Liver (tissue), 9 donors: ENCODE data around the gene PTMA. TPM values are rescaled to one million over a fixed set of nuclear protein-coding genes. Genes with fewer than 3 reads are reported as not detected.
"Not testable (repeated sequence)": the region's sequence is repeated elsewhere in the genome, so short reads cannot be mapped to it uniquely, and the experiment has no call there.

Experiments used
- DNase-seq: peaks from one replicate; pipeline ENCODE4 v3.0.0-alpha.2; 2017; ENCODE audit warnings: low spot score
- H3K27ac ChIP-seq, 2 donors: one replicate each; pipeline ENCODE4 v1.7.0; 2013; ENCODE audit warnings: inconsistent platforms in 2 of 2, low read length in 2 of 2, control low read depth in 1 of 2, low read depth in 1 of 2, mild to moderate bottlenecking in 1 of 2
- H3K27me3 ChIP-seq, 4 donors: one replicate each; pipeline versions ENCODE4 v1.6.1 to v1.7.0; 2013; ENCODE audit warnings: low read length in 3 of 4, inconsistent platforms in 1 of 4, mild to moderate bottlenecking in 1 of 4, moderate library complexity in 1 of 4; ENCODE audit not compliant: control insufficient read depth in 4 of 4, insufficient read depth in 4 of 4
- H3K36me3 ChIP-seq, 4 donors: one replicate each; pipeline versions ENCODE4 v1.6.1 to v1.7.0; 2013; ENCODE audit warnings: low read length in 3 of 4, mild to moderate bottlenecking in 3 of 4, low read depth in 1 of 4, moderate library complexity in 1 of 4; ENCODE audit not compliant: control insufficient read depth in 4 of 4, insufficient read depth in 3 of 4
- H3K4me1 ChIP-seq, 4 donors: one replicate each; pipeline versions ENCODE4 v1.6.1 to v1.7.0; 2013; ENCODE audit warnings: low read length in 3 of 4, mild to moderate bottlenecking in 3 of 4, moderate library complexity in 1 of 4; ENCODE audit not compliant: control insufficient read depth in 4 of 4, insufficient read depth in 4 of 4
- H3K4me3 ChIP-seq, 3 donors: one replicate each; pipeline versions ENCODE4 v1.6.1 to v1.7.0; 2013; ENCODE audit warnings: low read length in 3 of 3, control low read depth in 1 of 3, low read depth in 1 of 3, mild to moderate bottlenecking in 1 of 3
- H3K9ac ChIP-seq, 2 donors: one replicate each; pipeline ENCODE4 v1.7.0; 2013; ENCODE audit warnings: low read length in 2 of 2, mild to moderate bottlenecking in 2 of 2, moderate library complexity in 2 of 2, control low read depth in 1 of 2, low read depth in 1 of 2
- H3K9me3 ChIP-seq, 4 donors: one replicate each; pipeline versions ENCODE4 v1.6.1 to v1.7.0; 2013; ENCODE audit warnings: low read length in 3 of 4; ENCODE audit not compliant: control insufficient read depth in 4 of 4
- ATF3 ChIP-seq: IDR thresholded peaks from 2 replicates; pipeline ENCODE4 v1.6.1; 2016; ENCODE audit warnings: antibody characterized with exemption
- CTCF ChIP-seq: fragments of 150-350 bp; IDR thresholded peaks from 2 replicates; pipeline ENCODE4 v1.5.1; 2017; ENCODE audit warnings: improper control_type of control experiment, low read depth, low read length; ENCODE audit not compliant: missing input control
- EGR1 ChIP-seq, 2 donors: IDR thresholded peaks; 2 replicates each; pipeline ENCODE4 v1.6.1; 2016 to 2018; ENCODE audit warnings: antibody characterized with exemption in 2 of 2, low read depth in 2 of 2
- FOXA1 ChIP-seq: IDR thresholded peaks from 2 replicates; pipeline ENCODE4 v1.6.1; 2016; ENCODE audit warnings: antibody characterized with exemption
- FOXA2 ChIP-seq: IDR thresholded peaks from 2 replicates; pipeline ENCODE4 v1.6.1; 2016; ENCODE audit warnings: antibody characterized with exemption
- GABPA ChIP-seq, 2 donors: IDR thresholded peaks in 1 of 2; conservative IDR thresholded peaks in 1 of 2; 2 replicates each; pipeline ENCODE4 v1.6.1; 2016; ENCODE audit warnings: antibody characterized with exemption in 2 of 2, mild to moderate bottlenecking in 1 of 2, moderate library complexity in 1 of 2
- HNF4A ChIP-seq, 2 donors: conservative IDR thresholded peaks; 2 replicates each; pipeline ENCODE4 v1.6.1; 2016; ENCODE audit warnings: antibody characterized with exemption in 2 of 2, mild to moderate bottlenecking in 2 of 2
- HNF4G ChIP-seq: IDR thresholded peaks from 2 replicates; pipeline ENCODE4 v1.6.1; 2016; ENCODE audit warnings: antibody characterized with exemption
- JUND ChIP-seq, 2 donors: IDR thresholded peaks; 2 replicates each; pipeline ENCODE4 v1.6.1; 2016; ENCODE audit warnings: antibody characterized with exemption in 2 of 2
- MAX ChIP-seq: IDR thresholded peaks from 2 replicates; pipeline ENCODE4 v1.6.1; 2016; ENCODE audit warnings: antibody characterized with exemption
- NR2F2 ChIP-seq: IDR thresholded peaks from 2 replicates; pipeline ENCODE4 v1.6.1; 2016; ENCODE audit warnings: antibody characterized with exemption
- RAD21 ChIP-seq, 2 donors: IDR thresholded peaks; 2 replicates each; pipeline ENCODE4 v1.6.1; 2016; ENCODE audit warnings: antibody characterized with exemption in 2 of 2, mild to moderate bottlenecking in 2 of 2
- REST ChIP-seq: IDR thresholded peaks from 2 replicates; pipeline ENCODE4 v1.6.1; 2016; ENCODE audit warnings: antibody characterized with exemption, mild to moderate bottlenecking
- RXRA ChIP-seq, 2 donors: IDR thresholded peaks; 2 replicates each; pipeline ENCODE4 v1.6.1; 2017 to 2018; ENCODE audit warnings: antibody characterized with exemption in 2 of 2, mild to moderate bottlenecking in 1 of 2
- SP1 ChIP-seq: IDR thresholded peaks from 2 replicates; pipeline ENCODE4 v1.6.1; 2018; ENCODE audit warnings: antibody characterized with exemption, mild to moderate bottlenecking
- TAF1 ChIP-seq: conservative IDR thresholded peaks from 2 replicates; pipeline ENCODE4 v1.6.1; 2016; ENCODE audit warnings: antibody characterized with exemption, mild to moderate bottlenecking
- YY1 ChIP-seq: IDR thresholded peaks from 2 replicates; pipeline ENCODE4 v1.6.1; 2016; ENCODE audit warnings: antibody characterized with exemption, mild to moderate bottlenecking
- ZBTB33 ChIP-seq: IDR thresholded peaks from 2 replicates; pipeline ENCODE4 v1.6.1; 2016; ENCODE audit warnings: antibody characterized with exemption
- WGBS: extraction: QIAGEN DNeasy Blood & Tissue Kit; methylation state at CpG from one replicate; pipeline ENCODE4 v1.1.7; 2013; 5-methylcytosine and 5-hydroxymethylcytosine counted together
- polyA plus RNA-seq, 2 donors: library from polyadenylated mRNA; stranded (reverse) in 1 of 2; unstranded in 1 of 2; fragments of 200-250 nt in 1 of 2; fragments of >200 nt in 1 of 2; fragmentation: Nextera tagmentation in 1 of 2; extraction: Ambion mirVana in 1 of 2; gene quantifications; one replicate each; pipeline versions ENCODE4 v1.2.1 to v1.2.3, GENCODE V29; 2013 to 2015
- total RNA-seq, 2 donors: library from RNA; depleted of rRNA; stranded (reverse); fragments of >200 nt; gene quantifications; one replicate each; pipeline ENCODE4 v1.2.3, GENCODE V29; 2014
- donor health status: healthy.
- donor health status: healthy.
- donor health status: healthy.
- donor health status: healthy.
- donor health status: healthy.

Gene PTMA
- total and polyA plus RNA-seq, 4 donors = 201 to 523 (median 366) TPM

- Histone ChIP-seq H3K4me1 (peaks cover 6 to 31% (median 20%) of the 10 kb centered on the region in 4 donors), H3K27me3 (no peaks in the 10 kb centered on the region), H3K9me3 (no peaks in the 10 kb centered on the region), H3K27ac (peak overlapping the region; percentile 36 to 58), H3K9ac (peak overlapping the region in 1 of 2 donors; percentile 85), H3K4me3 (peak overlapping the region; percentile 69 to 96 (median 74)), H3K36me3 (peaks cover 0 to 8% (median 5%) of the 10 kb centered on the region in 4 donors)
- no peak for DNase-seq
- WGBS = 55% methylated on average over 9 of the region's 9 CpGs
- no peak for TF ChIP-seq RXRA (IDR thresholded peaks at IDR 0.05)
- no peak for TF ChIP-seq MAX
- no peak for TF ChIP-seq CTCF
- no peak for TF ChIP-seq YY1
- no peak for TF ChIP-seq REST
- no peak for TF ChIP-seq ATF3
- TF ChIP-seq HNF4G = no peak
- TF ChIP-seq NR2F2 = no peak
- no peak for TF ChIP-seq TAF1
- no peak for TF ChIP-seq JUND (IDR thresholded peaks at IDR 0.05)
- TF ChIP-seq ZBTB33 = no peak
- no peak for TF ChIP-seq FOXA2
- no peak for TF ChIP-seq GABPA (IDR thresholded peaks at IDR 0.05 in 1 of 2, conservative IDR thresholded peaks at IDR 0.05 in 1 of 2)
- no peak for TF ChIP-seq FOXA1
- TF ChIP-seq HNF4A (conservative IDR thresholded peaks at IDR 0.05) = no peak
- TF ChIP-seq RAD21 (IDR thresholded peaks at IDR 0.05) = no peak
- TF ChIP-seq SP1 = no peak
- no peak for TF ChIP-seq EGR1 (IDR thresholded peaks at IDR 0.05; ENCODE audit: low read depth in 2 of 2)
Measured at GRCh38 chr2:231711677-231712450, 3.5 kb downstream of the PTMA start.

- H3K9me3 ChIP-seq, H3K36me3 ChIP-seq, DNase-seq, H3K27me3 ChIP-seq, H3K9ac ChIP-seq, H3K4me3 ChIP-seq: not testable (repeated sequence)
- H3K4me1 ChIP-seq = peaks cover 6 to 31% (median 20%) of the 10 kb centered on the region in 4 donors
- 67% methylated on average over 18 of the region's 18 CpGs for WGBS
- H3K27ac ChIP-seq = peak overlapping the region in 1 of 2 donors; percentile 15
Measured at GRCh38 chr2:231712451-231713021, 4.2 kb downstream of the PTMA start.

- H3K27ac ChIP-seq = peak overlapping the region in 1 of 2 donors; percentile 14
- peaks cover 6 to 31% (median 20%) of the 10 kb centered on the region in 4 donors for H3K4me1 ChIP-seq
- H3K9me3 ChIP-seq, H3K4me3 ChIP-seq, H3K36me3 ChIP-seq, H3K27me3 ChIP-seq, H3K9ac ChIP-seq, DNase-seq: not testable (repeated sequence)
Measured at GRCh38 chr2:231713406-231713729, 5.0 kb downstream of the PTMA start.
